ENCODE measurements around the gene FBRSL1. TPM values are rescaled to one million over a fixed set of nuclear protein-coding genes. Genes with fewer than 3 reads are reported as not detected.

The FBRSL1 gene
- total RNA-seq, 1 experiment from 2014 or later = 124 TPM

DNA sequence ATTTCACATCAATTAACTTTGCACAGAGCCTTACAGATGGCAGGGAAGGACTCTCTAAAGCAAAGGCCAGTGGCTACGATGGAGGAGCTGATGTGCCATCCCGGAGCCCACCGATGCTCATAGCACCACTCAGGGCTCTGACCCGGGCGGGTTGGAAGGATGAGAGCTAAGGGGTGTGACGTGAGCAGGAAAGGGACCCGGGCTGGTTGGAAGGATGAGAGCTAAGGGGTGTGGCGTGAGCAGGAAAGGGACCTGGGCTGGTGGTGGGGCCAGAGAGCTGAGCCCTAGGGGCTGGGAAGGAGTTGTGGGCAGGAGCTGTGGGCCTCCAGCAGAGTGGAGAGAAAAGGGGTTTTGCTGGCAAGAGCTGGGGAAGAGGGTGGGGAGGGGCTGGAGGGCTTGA is 3.8 kb upstream of the FBRSL1 start:
- TF ChIP-seq YY1 (IDR thresholded peaks at IDR 0.05; ENCODE audit: extremely low read depth, insufficient replicate concordance, low read depth, low read length) = no peak
- TF ChIP-seq RAD21 (IDR thresholded peaks at IDR 0.05; ENCODE audit: low read depth) = no peak
- TF ChIP-seq, protein P1, sequence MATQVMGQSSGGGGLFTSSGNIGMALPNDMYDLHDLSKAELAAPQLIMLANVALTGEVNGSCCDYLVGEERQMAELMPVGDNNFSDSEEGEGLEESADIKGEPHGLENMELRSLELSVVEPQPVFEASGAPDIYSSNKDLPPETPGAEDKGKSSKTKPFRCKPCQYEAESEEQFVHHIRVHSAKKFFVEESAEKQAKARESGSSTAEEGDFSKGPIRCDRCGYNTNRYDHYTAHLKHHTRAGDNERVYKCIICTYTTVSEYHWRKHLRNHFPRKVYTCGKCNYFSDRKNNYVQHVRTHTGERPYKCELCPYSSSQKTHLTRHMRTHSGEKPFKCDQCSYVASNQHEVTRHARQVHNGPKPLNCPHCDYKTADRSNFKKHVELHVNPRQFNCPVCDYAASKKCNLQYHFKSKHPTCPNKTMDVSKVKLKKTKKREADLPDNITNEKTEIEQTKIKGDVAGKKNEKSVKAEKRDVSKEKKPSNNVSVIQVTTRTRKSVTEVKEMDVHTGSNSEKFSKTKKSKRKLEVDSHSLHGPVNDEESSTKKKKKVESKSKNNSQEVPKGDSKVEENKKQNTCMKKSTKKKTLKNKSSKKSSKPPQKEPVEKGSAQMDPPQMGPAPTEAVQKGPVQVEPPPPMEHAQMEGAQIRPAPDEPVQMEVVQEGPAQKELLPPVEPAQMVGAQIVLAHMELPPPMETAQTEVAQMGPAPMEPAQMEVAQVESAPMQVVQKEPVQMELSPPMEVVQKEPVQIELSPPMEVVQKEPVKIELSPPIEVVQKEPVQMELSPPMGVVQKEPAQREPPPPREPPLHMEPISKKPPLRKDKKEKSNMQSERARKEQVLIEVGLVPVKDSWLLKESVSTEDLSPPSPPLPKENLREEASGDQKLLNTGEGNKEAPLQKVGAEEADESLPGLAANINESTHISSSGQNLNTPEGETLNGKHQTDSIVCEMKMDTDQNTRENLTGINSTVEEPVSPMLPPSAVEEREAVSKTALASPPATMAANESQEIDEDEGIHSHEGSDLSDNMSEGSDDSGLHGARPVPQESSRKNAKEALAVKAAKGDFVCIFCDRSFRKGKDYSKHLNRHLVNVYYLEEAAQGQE (IDR thresholded peaks at IDR 0.05; ENCODE audit: low read depth) = no peak
- TF ChIP-seq SRF (IDR thresholded peaks at IDR 0.05; ENCODE audit: low read depth) = no peak
- TF ChIP-seq SP1 (IDR thresholded peaks at IDR 0.05; ENCODE audit: low read depth) = no peak
- no peak for TF ChIP-seq EZH2 (IDR thresholded peaks at IDR 0.05)
- TF ChIP-seq EZH2phosphoT487 (IDR thresholded peaks at IDR 0.05; ENCODE audit: borderline replicate concordance) = no peak
- TF ChIP-seq ZFX (IDR thresholded peaks at IDR 0.05) = no peak
- TF ChIP-seq ZNF274 (IDR thresholded peaks at IDR 0.05; ENCODE audit: low read depth, low read length) = no peak
- no peak for TF ChIP-seq CTCF (IDR thresholded peaks at IDR 0.05 in 2 of 3, conservative IDR thresholded peaks at IDR 0.05 in 1 of 3; ENCODE audit: borderline replicate concordance in 1 of 3, insufficient read depth in 1 of 3, low read depth in 2 of 3, low read length in 2 of 3)
- TF ChIP-seq ZBTB33 (IDR thresholded peaks at IDR 0.05; ENCODE audit: extremely low read depth, insufficient replicate concordance, low read length) = no peak
- TF ChIP-seq FOSL1 (IDR thresholded peaks at IDR 0.05; ENCODE audit: low read depth) = no peak
- TF ChIP-seq POLR2AphosphoS5 (IDR thresholded peaks at IDR 0.05; ENCODE audit: low read depth, low read length) = no peak
- no peak for TF ChIP-seq EGR1 (IDR thresholded peaks at IDR 0.05; ENCODE audit: low read depth)
- no peak for TF ChIP-seq CEBPB (IDR thresholded peaks at IDR 0.05; ENCODE audit: low read depth)
- TF ChIP-seq, protein P2, sequence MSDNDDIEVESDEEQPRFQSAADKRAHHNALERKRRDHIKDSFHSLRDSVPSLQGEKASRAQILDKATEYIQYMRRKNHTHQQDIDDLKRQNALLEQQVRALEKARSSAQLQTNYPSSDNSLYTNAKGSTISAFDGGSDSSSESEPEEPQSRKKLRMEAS (IDR thresholded peaks at IDR 0.05) = no peak
- TF ChIP-seq TCF7L2 (IDR thresholded peaks at IDR 0.05; ENCODE audit: borderline replicate concordance, extremely low read depth, insufficient read depth, insufficient read length) = no peak
- no peak for TF ChIP-seq POLR2A (IDR thresholded peaks at IDR 0.05; ENCODE audit: borderline replicate concordance, extremely low read depth, insufficient read depth, insufficient read length)
- no peak for TF ChIP-seq ELF1 (IDR thresholded peaks at IDR 0.05; ENCODE audit: borderline replicate concordance, low read depth)
- no peak overlapping the region for H3K4me2 ChIP-seq (ENCODE audit: low read length)
- no peak overlapping the region for H2AFZ ChIP-seq (ENCODE audit: low read depth, low read length, poor library complexity, severe bottlenecking)
- no peaks in the 10 kb centered on the region for H4K20me1 ChIP-seq (ENCODE audit: insufficient read depth)
- intact Hi-C loops (cut with micrococcal nuclease) = no loop called here
- ChIA-PET POLR2A (no interaction called here), CTCF (no interaction called here), RAD21 (ENCODE audit: low non-redundant PET in 1 of 2, low total read pairs in 2 of 2, uncharacterized antibody in 2 of 2, unreplicated experiment in 2 of 2) (no interaction called here)
- no peaks in the 10 kb centered on the region for H3K9me2 ChIP-seq (ENCODE audit: insufficient read depth)
- no peaks in the 10 kb centered on the region for H3K36me3 ChIP-seq (ENCODE audit: control insufficient read depth in 1 of 2, insufficient read depth in 2 of 2, low read length in 2 of 2)
- no peak for DNase-seq (ENCODE audit: low read depth, low spot score)
- no peak for ATAC-seq
- no peak overlapping the region for H3K27ac ChIP-seq (ENCODE audit: low read depth, low read length)
- peaks cover 6% of the 10 kb centered on the region for H3K79me2 ChIP-seq (ENCODE audit: insufficient read depth, low read length)
- H3K9ac ChIP-seq (ENCODE audit: low read length) = no peak overlapping the region
- H3K27me3 ChIP-seq (ENCODE audit: insufficient read depth, low read length) = no peaks in the 10 kb centered on the region
- BruUV-seq (replicated peaks) = no TSS peak
- no peaks in the 10 kb centered on the region for H3K9me3 ChIP-seq (ENCODE audit: control insufficient read depth in 1 of 2, insufficient read depth in 1 of 2, low read depth in 1 of 2, low read length in 2 of 2)
- H3K4me1 ChIP-seq (ENCODE audit: control insufficient read depth in 1 of 2, insufficient read depth in 2 of 2, low read length in 2 of 2) = peaks cover 6 to 16% of the 10 kb centered on the region in 2 experiments; a peak in 3 of 4 replicates
- H3K4me3 ChIP-seq (replicated peaks in 1 of 2; ENCODE audit: low read depth in 1 of 2, low read length in 2 of 2) = no peak overlapping the region
